OCI-LY3 (cell line): ENCODE results near the gene OR2A25.

Experiments
- EZH2phosphoT487 ChIP-seq: fragments of 200-600 bp; shearing (Covaris generic); IDR thresholded peaks from 2 replicates; pipeline ENCODE4 v1.6.1; 2018; ENCODE audit warnings: antibody characterized with exemption, mixed run types, low read depth
- TF ChIP-seq, protein P1 (sequence below): fragments of 200-600, 300-600 bp; sonication (generic); IDR thresholded peaks from 2 replicates; pipeline ENCODE4 v1.5.1; 2014; ENCODE audit warnings: antibody characterized with exemption, low read length, low read depth

DNA sequence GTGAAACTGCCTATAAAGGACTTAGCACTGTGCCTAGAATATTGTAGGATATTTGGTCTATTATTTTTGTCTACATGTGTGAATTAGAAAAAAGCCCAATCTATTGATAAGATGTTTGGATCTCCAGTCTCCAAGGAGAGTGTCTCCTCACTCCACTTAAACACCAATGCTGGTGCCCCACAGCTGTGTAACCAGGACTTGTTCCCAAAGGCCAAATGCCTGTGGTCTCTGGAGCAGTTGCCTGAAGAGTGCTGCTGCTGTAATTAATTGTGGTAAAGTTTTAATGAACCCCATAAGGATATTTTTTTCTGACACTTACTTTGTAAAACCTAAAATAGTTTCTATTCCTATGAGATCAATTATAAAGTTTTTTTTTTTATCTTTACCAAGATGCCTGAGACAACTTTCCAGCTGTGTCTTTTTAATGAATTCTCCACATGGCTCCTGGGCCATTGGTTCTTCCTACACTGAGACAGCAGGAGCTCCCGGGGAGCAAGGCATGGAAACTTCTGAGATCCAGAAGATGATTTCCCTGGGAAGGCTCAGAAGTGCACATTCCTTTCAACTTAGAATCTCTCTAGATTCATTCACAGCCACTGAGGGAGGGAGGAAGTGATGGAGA is 32.1 kb upstream of the OR2A25 start:
- TF ChIP-seq, protein P1, sequence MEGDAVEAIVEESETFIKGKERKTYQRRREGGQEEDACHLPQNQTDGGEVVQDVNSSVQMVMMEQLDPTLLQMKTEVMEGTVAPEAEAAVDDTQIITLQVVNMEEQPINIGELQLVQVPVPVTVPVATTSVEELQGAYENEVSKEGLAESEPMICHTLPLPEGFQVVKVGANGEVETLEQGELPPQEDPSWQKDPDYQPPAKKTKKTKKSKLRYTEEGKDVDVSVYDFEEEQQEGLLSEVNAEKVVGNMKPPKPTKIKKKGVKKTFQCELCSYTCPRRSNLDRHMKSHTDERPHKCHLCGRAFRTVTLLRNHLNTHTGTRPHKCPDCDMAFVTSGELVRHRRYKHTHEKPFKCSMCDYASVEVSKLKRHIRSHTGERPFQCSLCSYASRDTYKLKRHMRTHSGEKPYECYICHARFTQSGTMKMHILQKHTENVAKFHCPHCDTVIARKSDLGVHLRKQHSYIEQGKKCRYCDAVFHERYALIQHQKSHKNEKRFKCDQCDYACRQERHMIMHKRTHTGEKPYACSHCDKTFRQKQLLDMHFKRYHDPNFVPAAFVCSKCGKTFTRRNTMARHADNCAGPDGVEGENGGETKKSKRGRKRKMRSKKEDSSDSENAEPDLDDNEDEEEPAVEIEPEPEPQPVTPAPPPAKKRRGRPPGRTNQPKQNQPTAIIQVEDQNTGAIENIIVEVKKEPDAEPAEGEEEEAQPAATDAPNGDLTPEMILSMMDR, result no peak
- no peak for TF ChIP-seq EZH2phosphoT487
